Activated CD8-positive, alpha-beta memory T cell treated with anti-CD3 and anti-CD28 coated beads, Interleukin-2, amount 10 ng/mL, durations not matched to agents 7 days and 5 days (primary cell): ENCODE results near the gene ARMH3. TPM values are rescaled to one million over a fixed set of nuclear protein-coding genes. Genes with fewer than 3 reads are reported as not detected.
A peak's percentile ranks its signal among the peaks of the same experiment; 100 is the strongest.
"Not testable (repeated sequence)": the region's sequence is repeated elsewhere in the genome, so short reads cannot be mapped to it uniquely, and the experiment has no call there.

Source experiments
- ATAC-seq: fragments of 150-1000 bp; cut with Tn5 transposase; one replicate; pipeline ENCODE4 v1.10.0; 2021; ENCODE audit warnings: moderate library complexity
- CTCF ChIA-PET: fragments of 350-600 bp; sonication (Branson Sonifier 250); formaldehyde crosslinking; loops from one replicate; lab custom pipeline; 2021; ENCODE audit warnings: antibody characterized with exemption; lab: Charles Lee
- DNase-seq: peaks from one replicate; pipeline ENCODE4 v3.0.0-alpha.2; 2020
- H3K27ac Mint-ChIP-seq: one replicate; pipeline ENCODE4 v1.8.0; 2021; ENCODE audit warnings: mild to moderate bottlenecking, mixed read lengths
- H3K27me3 Mint-ChIP-seq: one replicate; pipeline ENCODE4 v1.8.0; 2021; ENCODE audit warnings: mixed read lengths
- H3K36me3 Mint-ChIP-seq: one replicate; pipeline ENCODE4 v1.8.0; 2021; ENCODE audit warnings: mild to moderate bottlenecking, mixed read lengths
- H3K4me1 Mint-ChIP-seq: one replicate; pipeline ENCODE4 v1.8.0; 2021; ENCODE audit warnings: mixed read lengths
- H3K4me3 Mint-ChIP-seq: one replicate; pipeline ENCODE4 v1.8.0; 2021; ENCODE audit warnings: mild to moderate bottlenecking, moderate library complexity, mixed read lengths
- H3K9me3 Mint-ChIP-seq: one replicate; pipeline ENCODE4 v1.8.0; 2022; ENCODE audit warnings: low read depth, mixed read lengths
- total RNA-seq, 2 experiments: library from RNA; stranded (reverse); gene quantifications; one replicate each; pipeline ENCODE4 v1.2.3, GENCODE V29; 2021

The ARMH3 gene
- total RNA-seq, 2 experiments from 2014 or later, result 23.8 to 25.9 TPM

DNA sequence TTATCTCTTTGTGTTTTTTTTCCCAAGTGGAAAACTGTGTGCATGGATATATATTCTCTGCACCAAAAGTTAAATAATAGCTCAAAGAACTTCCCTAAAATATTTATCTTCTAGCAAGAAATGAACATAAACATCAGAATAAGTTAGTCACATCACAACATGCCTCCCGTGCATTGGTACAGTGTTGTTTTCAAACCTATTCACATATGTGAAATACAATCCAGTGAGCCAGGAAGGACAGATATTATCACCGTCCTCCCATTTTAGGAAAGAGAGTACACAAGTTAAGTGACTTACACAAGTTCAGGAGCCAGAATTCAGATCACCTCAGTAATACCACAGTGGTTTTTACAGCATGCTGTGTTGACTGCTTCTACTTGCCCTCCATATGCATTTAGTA lies 22.2 kb downstream of the ARMH3 start:
- no peak overlapping the region for H3K27ac Mint-ChIP-seq
- CTCF ChIA-PET, result interaction anchor here (0.6 to 2.1 kb wide), 4 partner anchors 23 to 193 kb away, joined by 3 to 6 read pairs (median 3); no protein-coding TSS in a partner anchor
- DNase-seq (no peak), ATAC-seq (no peak)
- peaks cover 28% of the 10 kb centered on the region for H3K36me3 Mint-ChIP-seq
- no peaks in the 10 kb centered on the region for H3K9me3 Mint-ChIP-seq
- peaks cover 1% of the 10 kb centered on the region for H3K4me1 Mint-ChIP-seq
- H3K4me3 Mint-ChIP-seq, result no peak overlapping the region
- no peaks in the 10 kb centered on the region for H3K27me3 Mint-ChIP-seq

DNA sequence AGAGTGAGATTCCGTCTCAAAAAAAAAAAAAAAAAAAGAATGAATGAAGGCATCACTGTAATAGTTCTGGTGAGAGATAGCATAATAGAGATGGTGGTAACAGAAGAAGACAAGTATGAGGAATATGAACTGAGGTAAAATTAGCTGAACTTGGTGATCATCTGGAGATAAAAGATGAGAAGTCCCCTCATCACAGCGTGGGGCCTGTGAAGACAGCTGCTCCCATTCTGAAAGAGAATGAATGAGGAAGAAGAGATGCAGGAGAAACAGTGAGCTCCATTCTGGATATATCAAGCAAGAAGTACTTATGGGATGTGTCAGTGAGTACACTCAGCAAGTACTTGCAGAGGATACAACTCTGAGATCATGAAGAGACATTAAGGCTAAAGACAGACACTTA lies 28.7 kb downstream of the ARMH3 start:
- no peak overlapping the region for H3K4me3 Mint-ChIP-seq
- no peak for ATAC-seq
- H3K27me3 Mint-ChIP-seq, result no peaks in the 10 kb centered on the region
- H3K9me3 Mint-ChIP-seq, result no peaks in the 10 kb centered on the region
- H3K4me1 Mint-ChIP-seq, result no peaks in the 10 kb centered on the region
- CTCF ChIA-PET, result interaction anchor here (0.7 to 0.8 kb wide), 2 partner anchors 18 to 187 kb away, joined by 3 read pairs; no protein-coding TSS in a partner anchor
- H3K27ac Mint-ChIP-seq, result no peak overlapping the region
- H3K36me3 Mint-ChIP-seq, result peaks cover 36% of the 10 kb centered on the region
- no peak for DNase-seq

- Mint-ChIP-seq H3K27me3 (no peaks in the 10 kb centered on the region), H3K36me3 (peaks cover 39% of the 10 kb centered on the region), H3K27ac (no peak overlapping the region), H3K9me3 (peaks cover 3% of the 10 kb centered on the region), H3K4me3 (no peak overlapping the region), H3K4me1 (peaks cover 2% of the 10 kb centered on the region)
- CTCF ChIA-PET, result no interaction called here
- ATAC-seq, result no peak
- DNase-seq, result no peak
These were observed 31.2 kb downstream of the ARMH3 start for GRCh38 chr10:102024799-102025198.

GRCh38 chr10:102020938-102021337 lies 35.0 kb downstream of the ARMH3 start:
- H3K36me3 Mint-ChIP-seq, result peaks cover 34% of the 10 kb centered on the region
- peak; percentile 51 for ATAC-seq

DNA sequence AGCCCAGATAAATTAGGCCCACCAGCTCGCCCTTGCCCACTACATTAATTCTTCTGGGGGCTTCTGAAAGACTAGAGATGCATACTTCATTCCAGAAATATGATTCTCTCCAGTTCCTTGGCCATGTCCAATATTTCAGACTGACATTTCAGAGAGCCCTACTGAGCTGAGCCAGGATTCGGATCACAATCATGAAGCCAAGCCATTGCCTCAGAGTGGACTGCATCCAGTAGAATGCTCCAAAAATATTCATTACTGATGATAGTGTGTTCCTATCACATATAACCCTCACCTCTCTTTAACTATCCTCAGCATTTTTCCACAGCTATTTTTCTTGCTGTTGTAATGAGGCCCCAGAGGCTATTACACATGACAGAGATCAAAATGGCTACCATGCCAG lies 38.7 kb downstream of the ARMH3 start:
- ATAC-seq (no peak), DNase-seq (no peak)
- Mint-ChIP-seq H3K27me3 (no peaks in the 10 kb centered on the region), H3K27ac (no peak overlapping the region), H3K9me3 (peaks cover 3% of the 10 kb centered on the region), H3K36me3 (peaks cover 19% of the 10 kb centered on the region), H3K4me3 (no peak overlapping the region), H3K4me1 (peaks cover 2% of the 10 kb centered on the region)
- CTCF ChIA-PET, result interaction anchor here (0.6 to 3.1 kb wide), 5 partner anchors 33 to 181 kb away, joined by 3 to 16 read pairs (median 3); no protein-coding TSS in a partner anchor

More at GRCh38 chr10:102020938-102021337, 35.0 kb downstream of the ARMH3 start:
- peaks cover 3% of the 10 kb centered on the region for H3K9me3 Mint-ChIP-seq
- DNase-seq, result peak; percentile 64
- CTCF ChIA-PET, result interaction anchor here (1.1 to 3.4 kb wide), 4 partner anchors 11 to 182 kb away, joined by 3 to 21 read pairs (median 6); no protein-coding TSS in a partner anchor
- no peak overlapping the region for H3K4me3 Mint-ChIP-seq
- H3K27me3 Mint-ChIP-seq, result no peaks in the 10 kb centered on the region
- no peak overlapping the region for H3K27ac Mint-ChIP-seq
- peaks cover 2% of the 10 kb centered on the region for H3K4me1 Mint-ChIP-seq

DNA sequence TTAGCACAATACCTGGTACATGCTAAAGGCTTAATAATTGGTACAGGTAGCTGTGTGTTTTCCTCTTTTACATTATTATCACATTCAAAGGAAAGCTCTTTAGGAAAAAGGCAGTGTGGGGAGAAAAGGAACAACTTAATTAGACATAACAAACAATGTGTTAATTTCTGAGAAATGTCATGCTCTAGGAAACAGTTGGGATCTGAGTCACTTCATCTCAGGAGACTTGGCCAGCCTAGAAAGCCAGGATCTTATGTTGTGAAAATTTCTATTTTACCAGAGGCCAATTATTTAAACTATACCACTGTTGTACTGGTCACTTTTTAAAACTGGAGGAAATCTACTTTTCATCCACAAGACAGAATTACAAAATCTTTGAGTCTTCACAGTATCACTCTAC lies 39.6 kb downstream of the ARMH3 start:
- CTCF ChIA-PET, result interaction anchor here (1.7 to 3.1 kb wide), 3 partner anchors 171 to 180 kb away, joined by 3 to 16 read pairs (median 8); no protein-coding TSS in a partner anchor
- no peak overlapping the region for H3K27ac Mint-ChIP-seq
- no peaks in the 10 kb centered on the region for H3K27me3 Mint-ChIP-seq
- H3K4me1 Mint-ChIP-seq, result peaks cover 2% of the 10 kb centered on the region
- ATAC-seq (no peak), DNase-seq (no peak)
- H3K36me3 Mint-ChIP-seq, result peaks cover 16% of the 10 kb centered on the region
- H3K9me3 Mint-ChIP-seq, result peaks cover 2% of the 10 kb centered on the region
- H3K4me3 Mint-ChIP-seq, result no peak overlapping the region

DNA sequence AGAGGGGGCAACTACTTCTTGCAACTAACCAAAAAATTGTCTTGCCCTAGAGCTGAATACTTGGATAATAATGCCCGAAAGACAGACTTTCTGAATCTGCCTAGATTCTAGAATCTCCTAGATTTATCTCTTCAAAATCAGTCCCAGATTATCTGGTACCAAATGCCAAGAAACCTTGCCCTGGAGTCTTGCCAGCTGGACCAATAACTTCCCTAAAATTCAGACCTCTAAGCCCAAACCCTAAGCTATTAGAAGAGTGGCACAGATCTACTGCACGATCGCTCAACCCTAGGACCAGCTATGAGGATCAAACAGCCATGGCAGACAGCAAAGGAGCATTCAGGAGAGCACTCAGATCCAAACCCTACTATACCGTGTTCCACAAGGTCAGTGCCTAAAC lies 45.0 kb downstream of the ARMH3 start:
- Mint-ChIP-seq H3K27ac (no peak overlapping the region), H3K4me1 (no peaks in the 10 kb centered on the region), H3K4me3 (no peak overlapping the region), H3K9me3 (no peaks in the 10 kb centered on the region), H3K27me3 (no peaks in the 10 kb centered on the region), H3K36me3 (peaks cover 6% of the 10 kb centered on the region)
- no peak for DNase-seq
- no peak for ATAC-seq
- CTCF ChIA-PET, result interaction anchor here (0.7 to 7.7 kb wide), 18 partner anchors 9 to 230 kb away, joined by 3 to 151 read pairs (median 8); partner anchors contain the start of gene KCNIP2

DNA sequence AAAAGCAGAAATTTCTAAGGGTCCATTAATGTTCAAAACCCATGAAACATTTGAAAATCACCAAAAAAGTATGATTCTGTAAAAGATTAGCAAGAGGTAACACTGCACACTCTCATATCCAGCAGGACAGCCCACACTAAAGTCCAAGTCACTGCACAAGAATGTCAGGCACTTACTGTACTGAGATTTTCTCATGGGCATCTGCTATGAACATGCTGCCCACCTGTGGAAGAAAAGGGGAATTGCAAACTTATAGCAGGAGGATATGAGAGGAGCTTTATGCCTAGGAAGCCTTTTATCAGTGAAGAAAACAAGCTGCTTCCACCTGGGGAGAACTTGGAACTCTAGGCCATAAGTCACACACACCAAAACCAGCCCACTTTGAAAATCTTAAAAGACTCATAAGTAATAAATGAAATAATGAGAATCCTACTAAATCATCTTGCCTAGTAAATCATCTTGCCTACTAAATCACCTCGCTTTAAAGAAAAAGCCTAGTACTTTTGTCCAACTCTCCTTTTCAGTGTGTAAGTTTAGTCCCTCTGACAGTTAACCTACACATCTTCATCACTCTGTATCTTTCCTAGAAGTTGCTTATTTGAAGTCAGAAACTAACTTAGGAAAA lies 46.1 kb downstream of the ARMH3 start:
- Mint-ChIP-seq H3K4me1 (no peaks in the 10 kb centered on the region), H3K9me3 (no peaks in the 10 kb centered on the region), H3K4me3 (no peak overlapping the region), H3K27ac (no peak overlapping the region), H3K27me3 (no peaks in the 10 kb centered on the region), H3K36me3 (peaks cover 10% of the 10 kb centered on the region)
- CTCF ChIA-PET, result interaction anchor here (0.6 to 7.7 kb wide), 43 partner anchors 8 to 941 kb away, joined by 3 to 151 read pairs (median 5); partner anchors contain the start of genes HPS6, KCNIP2, NPM3 and OGA
- peak; percentile 59 for DNase-seq
- ATAC-seq, result peak; percentile 89

GRCh38 chr10:102007796-102008195 lies 48.2 kb downstream of the ARMH3 start:
- Mint-ChIP-seq H3K4me1 (no peaks in the 10 kb centered on the region), H3K9me3 (no peaks in the 10 kb centered on the region), H3K36me3 (peaks cover 15% of the 10 kb centered on the region), H3K4me3 (no peak overlapping the region), H3K27me3 (no peaks in the 10 kb centered on the region), H3K27ac (no peak overlapping the region)
- DNase-seq (no peak), ATAC-seq (no peak)
- CTCF ChIA-PET, result interaction anchor here (0.5 to 7.7 kb wide), 12 partner anchors 10 to 172 kb away, joined by 3 to 151 read pairs (median 4); partner anchors contain the start of gene KCNIP2

GRCh38 chr10:102007031-102007430 lies 48.9 kb downstream of the ARMH3 start:
- H3K4me1 Mint-ChIP-seq, H3K4me3 Mint-ChIP-seq, H3K27ac Mint-ChIP-seq, H3K9me3 Mint-ChIP-seq, DNase-seq, ATAC-seq, H3K27me3 Mint-ChIP-seq: not testable (repeated sequence)
- peaks cover 16% of the 10 kb centered on the region for H3K36me3 Mint-ChIP-seq
- CTCF ChIA-PET, result interaction anchor here (0.6 to 7.7 kb wide), 7 partner anchors 9 to 172 kb away, joined by 3 to 151 read pairs (median 10); partner anchors contain the start of gene KCNIP2

DNA sequence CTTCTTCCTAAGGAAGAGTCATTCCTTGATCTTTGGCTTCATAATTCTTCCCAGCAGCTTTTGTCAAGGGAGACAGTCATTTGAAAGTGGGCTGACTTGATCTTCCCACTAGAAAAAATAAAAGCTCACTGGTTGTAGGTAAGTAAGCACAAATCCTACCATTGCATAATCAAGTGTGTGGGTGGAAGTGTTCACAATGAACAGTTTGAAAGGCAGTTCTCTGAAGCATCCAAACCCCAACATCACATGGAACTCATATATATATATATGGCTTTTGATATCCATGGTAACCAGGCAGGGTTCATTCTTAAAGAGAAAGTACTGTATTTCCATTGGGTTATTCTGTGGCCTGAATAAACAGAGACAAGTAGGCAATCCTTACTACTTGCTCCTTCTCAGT lies 51.6 kb downstream of the ARMH3 start:
- peaks cover 16% of the 10 kb centered on the region for H3K4me1 Mint-ChIP-seq
- ATAC-seq, result no peak
- peaks cover 29% of the 10 kb centered on the region for H3K36me3 Mint-ChIP-seq
- H3K27ac Mint-ChIP-seq, result no peak overlapping the region
- DNase-seq, result no peak
- no peaks in the 10 kb centered on the region for H3K9me3 Mint-ChIP-seq
- no peak overlapping the region for H3K4me3 Mint-ChIP-seq
- H3K27me3 Mint-ChIP-seq, result no peaks in the 10 kb centered on the region
- CTCF ChIA-PET, result interaction anchor here (2.3 kb wide), 2 partner anchors 114 to 163 kb away, joined by 6 to 11 read pairs; no protein-coding TSS in a partner anchor

DNA sequence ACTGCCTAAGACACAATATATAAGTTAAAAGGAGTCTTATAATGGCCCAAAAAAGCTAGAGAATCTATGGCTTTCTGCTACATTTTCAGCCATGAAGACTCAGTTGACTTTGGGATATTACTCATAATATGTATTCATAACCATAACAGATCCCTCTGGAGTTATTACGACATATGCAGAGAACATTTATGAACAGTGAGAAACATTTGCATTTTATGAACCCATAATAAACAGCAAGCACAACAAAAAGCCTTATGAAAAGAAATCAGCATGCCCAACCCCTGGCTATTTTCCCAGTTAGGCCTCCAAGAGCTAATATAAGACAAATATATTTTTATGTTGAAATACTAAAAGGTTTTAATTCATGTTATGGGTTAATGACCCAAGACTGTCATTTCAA lies 52.4 kb downstream of the ARMH3 start:
- peaks cover 18% of the 10 kb centered on the region for H3K4me1 Mint-ChIP-seq
- H3K9me3 Mint-ChIP-seq, result no peaks in the 10 kb centered on the region
- no peaks in the 10 kb centered on the region for H3K27me3 Mint-ChIP-seq
- ATAC-seq, result no peak
- CTCF ChIA-PET, result interaction anchor here (1.2 to 2.3 kb wide), 3 partner anchors 114 to 168 kb away, joined by 4 to 11 read pairs (median 6); no protein-coding TSS in a partner anchor
- H3K36me3 Mint-ChIP-seq, result peaks cover 29% of the 10 kb centered on the region
- DNase-seq, result no peak
- H3K27ac Mint-ChIP-seq, result no peak overlapping the region
- no peak overlapping the region for H3K4me3 Mint-ChIP-seq

- H3K36me3 Mint-ChIP-seq, result peaks cover 28% of the 10 kb centered on the region
- H3K27me3 Mint-ChIP-seq, result no peaks in the 10 kb centered on the region
- no peaks in the 10 kb centered on the region for H3K9me3 Mint-ChIP-seq
- peaks cover 27% of the 10 kb centered on the region for H3K4me1 Mint-ChIP-seq
- peak overlapping the region; percentile 12 for H3K27ac Mint-ChIP-seq
- ATAC-seq (no peak), DNase-seq (no peak)
- CTCF ChIA-PET, result interaction anchor here (0.9 to 2.2 kb wide), 5 partner anchors 8 to 166 kb away, joined by 3 to 9 read pairs (median 4); no protein-coding TSS in a partner anchor
- H3K4me3 Mint-ChIP-seq, result no peak overlapping the region
These were observed 54.4 kb downstream of the ARMH3 start for GRCh38 chr10:102001435-102002068.
